GM12801 (cell line): Measurements from ENCODE around the gene SUPT4H1.

Experiments used
- TF ChIP-seq, protein P1 (sequence below): IDR thresholded peaks from one replicate; pipeline ENCODE4 v1.5.1; 2011; ENCODE audit warnings: control low read depth; ENCODE audit not compliant: insufficient read length; ENCODE audit errors: extremely low read depth

The SUPT4H1 gene

DNA sequence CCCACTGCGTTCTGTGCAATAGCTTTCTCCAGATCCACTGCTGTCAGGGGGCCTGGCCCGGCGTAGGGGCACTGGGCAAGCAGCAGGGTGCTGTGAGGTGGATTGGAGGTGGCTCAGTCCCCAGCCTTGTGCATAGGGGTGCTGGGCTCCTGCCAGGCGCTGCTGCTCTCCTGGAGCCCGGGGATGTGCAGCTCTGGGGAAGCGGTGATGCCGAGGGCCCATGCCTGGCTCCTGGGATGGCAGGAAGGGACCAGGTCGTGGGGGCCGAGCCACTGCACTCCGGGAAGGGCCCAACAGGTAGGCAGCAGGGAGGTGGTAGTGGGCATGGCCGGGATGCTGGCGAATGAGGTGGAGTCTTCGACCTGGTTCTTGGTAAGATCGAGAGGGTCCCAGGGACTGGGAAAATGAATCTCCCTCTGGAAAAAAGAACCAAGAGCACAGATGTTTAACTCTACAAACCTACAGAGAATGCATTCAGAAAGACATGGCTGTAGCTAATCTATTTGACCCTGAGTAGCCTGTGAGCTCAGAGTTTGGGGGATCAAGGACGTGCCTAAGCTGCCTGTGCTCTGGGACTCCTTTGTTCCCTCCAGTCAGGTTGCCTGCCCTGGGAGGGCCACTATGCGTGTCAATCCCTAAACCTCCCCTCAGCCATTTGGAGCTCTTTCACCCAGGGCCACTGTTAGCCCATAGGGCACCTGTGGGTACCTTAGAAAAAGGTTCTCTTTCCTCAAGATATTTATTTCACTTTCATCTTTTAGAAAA, 6.6 kb upstream of the SUPT4H1 start:
- TF ChIP-seq, protein P1, sequence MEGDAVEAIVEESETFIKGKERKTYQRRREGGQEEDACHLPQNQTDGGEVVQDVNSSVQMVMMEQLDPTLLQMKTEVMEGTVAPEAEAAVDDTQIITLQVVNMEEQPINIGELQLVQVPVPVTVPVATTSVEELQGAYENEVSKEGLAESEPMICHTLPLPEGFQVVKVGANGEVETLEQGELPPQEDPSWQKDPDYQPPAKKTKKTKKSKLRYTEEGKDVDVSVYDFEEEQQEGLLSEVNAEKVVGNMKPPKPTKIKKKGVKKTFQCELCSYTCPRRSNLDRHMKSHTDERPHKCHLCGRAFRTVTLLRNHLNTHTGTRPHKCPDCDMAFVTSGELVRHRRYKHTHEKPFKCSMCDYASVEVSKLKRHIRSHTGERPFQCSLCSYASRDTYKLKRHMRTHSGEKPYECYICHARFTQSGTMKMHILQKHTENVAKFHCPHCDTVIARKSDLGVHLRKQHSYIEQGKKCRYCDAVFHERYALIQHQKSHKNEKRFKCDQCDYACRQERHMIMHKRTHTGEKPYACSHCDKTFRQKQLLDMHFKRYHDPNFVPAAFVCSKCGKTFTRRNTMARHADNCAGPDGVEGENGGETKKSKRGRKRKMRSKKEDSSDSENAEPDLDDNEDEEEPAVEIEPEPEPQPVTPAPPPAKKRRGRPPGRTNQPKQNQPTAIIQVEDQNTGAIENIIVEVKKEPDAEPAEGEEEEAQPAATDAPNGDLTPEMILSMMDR = no peak

DNA sequence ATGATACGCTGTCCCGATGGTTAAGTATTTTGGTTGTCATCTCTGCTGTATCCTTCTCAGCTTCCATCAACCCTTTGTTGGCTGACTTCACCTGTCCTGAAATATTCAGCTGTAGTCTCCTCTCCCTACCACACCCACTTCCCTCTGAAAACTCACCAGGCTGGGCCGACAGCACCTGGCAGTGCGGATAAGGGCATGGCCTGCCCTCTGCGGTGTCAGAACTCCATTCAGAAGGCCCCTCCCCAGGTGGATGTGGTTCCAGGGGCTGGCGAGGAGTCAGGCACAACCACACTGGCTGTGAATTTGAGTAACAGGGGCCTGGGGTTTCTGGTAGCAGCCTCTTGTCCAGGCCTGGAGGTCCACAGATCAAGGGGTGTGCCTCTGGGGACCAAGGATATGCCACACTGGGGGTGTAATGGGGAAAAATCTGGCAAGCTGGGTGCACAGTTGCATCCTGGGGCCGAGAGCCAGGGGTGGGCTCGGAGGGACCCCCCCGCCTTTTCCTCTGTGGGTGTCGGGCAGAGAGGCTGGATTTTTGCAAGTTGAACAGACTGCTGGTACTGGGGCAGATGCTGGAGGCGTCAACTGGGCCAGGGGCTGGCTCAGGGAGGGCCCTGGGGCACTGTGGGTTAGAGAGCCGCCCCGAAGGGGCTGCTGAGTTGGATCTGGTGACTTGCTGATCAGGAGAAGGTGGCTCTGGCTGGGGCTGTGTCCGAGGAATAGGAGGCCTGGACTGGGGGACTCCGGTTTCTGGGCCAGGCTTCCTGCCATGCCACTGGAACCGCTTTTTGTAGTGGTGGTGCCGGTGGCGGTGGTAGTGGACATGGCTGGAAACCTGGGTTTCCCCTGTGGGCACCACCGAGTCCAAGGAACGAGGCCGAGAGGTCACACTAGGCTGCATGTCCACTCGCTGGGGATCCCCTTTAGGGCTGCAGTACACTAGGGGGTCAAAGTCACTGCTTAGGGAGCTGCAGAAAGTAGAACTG, 5.6 kb upstream of the SUPT4H1 start:
- TF ChIP-seq, protein P1 = no peak

DNA sequence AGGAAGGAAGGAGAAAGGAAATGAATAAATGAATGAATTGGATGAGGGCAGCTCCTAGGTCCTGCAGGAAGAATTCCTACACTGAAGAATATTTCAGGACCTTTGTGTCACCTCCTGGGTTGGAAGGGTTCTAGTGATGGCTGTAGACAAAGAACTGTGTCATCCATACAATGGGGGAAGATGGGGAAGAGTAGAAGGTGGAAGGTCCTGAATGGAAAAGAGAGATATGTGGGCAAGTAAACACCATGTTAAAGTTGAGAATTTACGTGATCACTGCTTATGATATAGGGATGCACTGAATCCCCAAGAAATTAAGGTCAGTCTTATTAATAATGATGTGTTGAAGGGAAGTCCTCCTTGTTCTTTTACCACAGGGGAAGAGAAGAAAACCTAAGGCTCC, 4.2 kb upstream of the SUPT4H1 start:
- TF ChIP-seq, protein P1 = no peak

DNA sequence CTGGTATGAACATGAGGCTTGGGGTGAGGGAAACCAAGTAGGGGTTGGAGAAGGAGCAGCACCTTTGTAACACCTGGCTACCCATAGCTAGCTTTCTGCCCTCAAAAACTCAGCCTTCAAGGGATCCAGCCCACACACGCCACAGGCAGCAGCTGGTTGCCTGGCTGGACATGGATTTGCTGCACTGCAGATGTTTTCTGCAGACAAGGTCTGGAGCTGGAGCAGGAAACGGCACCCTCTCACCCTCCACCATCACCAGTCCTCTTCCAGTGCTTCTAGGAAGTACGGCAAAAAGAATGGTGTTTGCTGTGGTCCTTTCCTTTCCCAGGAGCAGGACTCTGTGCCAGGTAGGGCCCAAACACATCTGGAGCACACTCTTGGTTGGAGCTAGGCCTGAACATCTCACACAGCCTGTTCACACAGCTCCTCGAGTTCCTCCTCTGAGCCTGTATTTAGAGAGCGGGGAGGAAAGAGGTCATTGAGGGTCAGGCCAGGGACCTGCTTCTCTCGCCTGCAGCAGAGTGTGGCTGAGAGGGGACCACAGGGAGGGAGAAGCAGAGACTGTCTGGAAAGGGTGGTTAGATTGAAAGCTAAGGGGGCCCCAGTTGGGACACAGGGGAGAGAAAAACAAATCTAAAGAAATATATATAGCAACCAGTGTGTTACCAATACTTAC, 2.7 kb upstream of the SUPT4H1 start:
- TF ChIP-seq, protein P1 = no peak

DNA sequence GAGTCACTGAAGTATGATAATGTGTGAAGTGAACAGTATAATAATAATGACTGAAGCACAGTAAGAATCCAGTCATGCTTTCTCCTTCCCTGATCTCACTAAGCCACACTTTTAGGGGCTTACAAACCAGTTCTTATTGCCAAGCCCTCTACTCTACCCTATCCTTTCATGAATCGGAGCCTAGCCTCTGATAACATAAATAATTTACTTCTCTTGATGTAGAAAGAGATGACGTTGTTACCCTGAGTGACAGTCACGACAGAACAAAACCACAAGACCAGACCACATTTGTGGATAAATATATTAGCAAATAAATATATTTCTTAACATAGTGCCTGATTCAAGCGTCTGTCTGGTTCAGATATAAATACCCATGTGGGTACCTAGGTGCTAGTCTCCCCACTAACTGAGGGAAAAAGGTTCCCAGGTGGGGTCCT, 1.4 kb upstream of the SUPT4H1 start:
- TF ChIP-seq, protein P1 = no peak

DNA sequence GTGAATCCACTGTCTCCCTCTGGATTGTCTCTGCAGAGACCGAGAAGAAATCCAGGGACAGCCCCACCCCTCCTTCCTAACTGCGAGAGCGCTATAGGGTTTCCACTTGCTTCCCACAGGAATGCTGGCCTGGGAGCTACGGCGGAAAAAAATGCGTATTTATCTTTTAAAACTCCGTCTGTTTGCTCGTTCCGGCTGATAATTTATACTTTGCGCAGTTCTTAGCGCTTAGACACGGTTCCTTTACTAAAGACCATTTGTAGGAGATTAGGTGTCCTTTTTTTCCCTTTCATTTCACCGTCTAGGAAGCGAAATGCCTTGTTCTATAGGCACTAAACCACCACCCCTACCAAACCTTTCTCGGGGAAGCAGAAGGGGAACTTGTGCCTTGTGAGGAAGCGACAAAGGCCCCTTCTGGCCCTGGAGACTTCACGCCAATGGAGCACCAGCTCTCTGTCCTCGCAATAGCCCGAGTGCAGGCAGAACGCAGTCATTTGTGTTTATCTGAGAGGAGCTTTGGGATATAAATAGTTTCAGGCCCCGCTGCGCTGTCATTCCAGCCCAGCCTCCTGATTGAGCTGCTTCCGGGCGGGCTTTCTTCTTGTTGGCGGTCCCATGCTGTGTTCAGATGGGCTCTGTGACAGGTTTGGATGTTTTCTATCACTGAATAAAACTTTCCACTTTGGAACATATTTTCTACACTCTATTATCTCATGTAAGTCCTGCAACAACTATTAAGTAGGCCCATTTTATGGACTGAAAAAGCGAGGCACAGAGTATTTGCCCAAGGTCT, 791 bp upstream of the SUPT4H1 start:
- TF ChIP-seq, protein P1 = no peak
